ENCODE data around the gene NPPB. TPM values are rescaled to one million over a fixed set of nuclear protein-coding genes. Genes with fewer than 3 reads are reported as not detected.

NPPB gene
- not detected in 2 replicates for total RNA-seq

DNA sequence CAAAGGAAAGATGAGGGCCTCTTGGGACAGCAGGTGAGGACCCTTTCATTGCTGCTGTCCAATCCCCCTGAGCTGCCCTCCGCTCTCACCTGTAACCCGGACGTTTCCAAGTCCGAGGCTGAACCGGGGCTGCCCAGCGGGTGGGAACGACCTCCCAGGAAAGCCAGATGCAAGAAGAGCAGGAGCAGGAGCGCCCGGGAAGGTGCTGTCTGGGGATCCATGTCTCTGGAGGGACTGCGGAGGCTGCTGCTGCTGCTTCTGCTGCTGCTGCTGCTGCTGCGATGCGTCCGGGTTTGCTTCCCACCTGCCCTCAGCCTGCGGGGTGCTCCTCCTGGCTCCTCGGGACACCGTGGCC is at the start of gene NPPB:
Gene NPPB (minus strand): TSS at position 333 of the 355 bp plus-strand sequence. CDS start 112 bp downstream, at position 221.
- intact Hi-C loops (cut with micrococcal nuclease), result no loop called here

DNA sequence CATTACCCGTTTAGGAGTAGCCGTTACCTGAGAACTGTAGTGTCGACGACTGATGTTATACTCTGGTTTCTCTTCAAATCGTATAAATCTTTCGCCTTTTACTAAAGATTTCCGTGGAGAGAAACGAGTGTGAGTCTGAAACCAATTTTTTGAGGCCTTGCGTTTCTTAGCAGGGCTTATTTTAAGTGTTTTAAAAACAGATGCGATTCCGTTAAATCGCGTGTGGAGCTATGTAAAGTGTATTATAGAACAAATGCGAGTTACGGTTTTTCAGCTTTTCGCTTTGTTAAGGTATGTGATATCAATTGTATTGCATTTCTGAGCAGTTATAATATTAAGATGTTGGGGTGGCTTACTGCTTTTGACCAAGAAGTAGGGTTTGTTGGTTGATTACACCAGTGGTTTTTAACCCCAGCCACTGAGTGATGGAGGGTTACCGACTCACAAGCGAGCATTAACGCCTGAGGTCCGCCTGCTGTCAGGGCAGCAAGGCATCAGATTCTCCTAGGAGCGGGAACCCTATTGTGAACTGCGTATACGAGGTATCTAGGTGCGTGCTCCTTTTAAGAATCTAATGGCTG is 49.4 kb upstream of the NPPB start:
- intact Hi-C loops (cut with micrococcal nuclease), result loop anchor here (1.0 to 10.0 kb wide), 15 partner anchors 26 to 871 kb away; partner anchors contain the start of genes CLCN6, DHRS3, EXOSC10 and FBXO6

GRCh38 chr1:11907275-11908094 is 48.7 kb upstream of the NPPB start:
- intact Hi-C loops (cut with micrococcal nuclease), result loop anchor here (1.0 to 10.0 kb wide), 18 partner anchors 27 to 870 kb away; partner anchors contain the start of genes CLCN6, DHRS3, EXOSC10 and FBXO6

- intact Hi-C loops (cut with micrococcal nuclease), result loop anchor here (1.0 to 10.0 kb wide), 8 partner anchors 42 to 870 kb away; partner anchors contain the start of genes DHRS3, FBXO6 and SRM
These were observed 48.1 kb upstream of the NPPB start for GRCh38 chr1:11906870-11907269.

DNA sequence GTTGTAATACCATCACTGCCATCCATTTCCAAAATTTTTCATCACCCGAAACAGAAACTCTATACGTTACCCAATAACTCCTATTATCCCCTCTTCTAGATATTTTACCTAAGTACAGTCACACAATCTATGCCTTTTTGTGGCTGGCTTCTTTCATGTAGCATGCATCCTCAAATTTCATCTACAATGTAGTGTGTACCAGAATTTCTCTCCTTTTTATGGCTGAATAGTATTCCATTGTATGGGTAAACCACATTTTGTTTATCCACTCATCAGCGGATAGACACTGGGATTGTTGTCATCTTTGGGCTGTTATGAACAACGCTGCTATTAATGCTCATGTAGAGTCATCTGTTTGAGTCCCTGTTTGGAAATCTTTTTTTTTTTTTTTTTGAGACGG is 46.2 kb upstream of the NPPB start:
- intact Hi-C loops (cut with micrococcal nuclease), result loop anchor here (5.0 to 10.0 kb wide), 5 partner anchors 182 to 868 kb away; partner anchors contain the start of genes DHRS3 and FBXO6

- intact Hi-C loops (cut with micrococcal nuclease), result loop anchor here (10.0 kb wide), 2 partner anchors 531 to 711 kb away; partner anchors contain the start of gene DHRS3
These were observed 45.4 kb upstream of the NPPB start for GRCh38 chr1:11904156-11904555.

DNA sequence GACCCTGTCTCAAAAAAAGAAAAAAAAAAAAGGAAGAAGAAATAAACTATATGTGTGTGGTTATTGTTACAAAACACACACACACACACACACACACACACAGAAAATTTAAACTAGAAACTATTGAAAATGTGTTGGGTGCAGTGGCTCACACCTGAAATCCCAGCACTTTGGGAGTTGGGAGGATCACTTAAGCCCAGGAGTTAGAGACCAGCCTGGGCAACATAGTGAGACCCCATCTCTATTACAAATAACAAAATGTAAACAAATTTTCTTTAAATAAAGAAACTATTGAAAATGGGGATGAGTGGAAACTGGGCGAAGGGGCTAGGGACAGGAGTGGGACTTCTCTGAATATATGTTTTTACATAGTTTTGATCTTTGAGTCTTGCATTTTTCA is 44.5 kb upstream of the NPPB start:
- intact Hi-C loops (cut with micrococcal nuclease), result loop anchor here (10.0 kb wide), 2 partner anchors 532 to 712 kb away; partner anchors contain the start of gene DHRS3

DNA sequence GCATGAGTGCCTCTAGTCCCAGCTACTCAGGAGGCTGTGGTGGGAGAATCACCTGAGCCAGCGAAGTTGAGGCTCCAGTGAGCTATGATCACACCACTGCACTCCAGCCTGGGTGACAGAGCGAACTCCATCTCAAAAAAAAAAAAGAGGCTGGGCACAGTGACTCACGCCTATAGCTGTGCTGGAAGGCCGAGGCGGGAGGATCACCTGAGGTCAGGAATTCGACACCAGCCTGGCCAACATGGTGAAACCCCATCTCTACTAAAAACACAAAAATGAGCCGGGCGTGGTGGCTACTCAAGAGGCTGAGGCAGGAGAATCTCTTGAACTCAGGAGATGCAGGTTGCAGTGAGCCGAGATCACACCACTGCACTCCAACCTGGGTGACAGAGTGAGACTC is 42.7 kb upstream of the NPPB start:
- intact Hi-C loops (cut with micrococcal nuclease), result loop anchor here (10.0 kb wide), 2 partner anchors 533 to 713 kb away; partner anchors contain the start of gene DHRS3

DNA sequence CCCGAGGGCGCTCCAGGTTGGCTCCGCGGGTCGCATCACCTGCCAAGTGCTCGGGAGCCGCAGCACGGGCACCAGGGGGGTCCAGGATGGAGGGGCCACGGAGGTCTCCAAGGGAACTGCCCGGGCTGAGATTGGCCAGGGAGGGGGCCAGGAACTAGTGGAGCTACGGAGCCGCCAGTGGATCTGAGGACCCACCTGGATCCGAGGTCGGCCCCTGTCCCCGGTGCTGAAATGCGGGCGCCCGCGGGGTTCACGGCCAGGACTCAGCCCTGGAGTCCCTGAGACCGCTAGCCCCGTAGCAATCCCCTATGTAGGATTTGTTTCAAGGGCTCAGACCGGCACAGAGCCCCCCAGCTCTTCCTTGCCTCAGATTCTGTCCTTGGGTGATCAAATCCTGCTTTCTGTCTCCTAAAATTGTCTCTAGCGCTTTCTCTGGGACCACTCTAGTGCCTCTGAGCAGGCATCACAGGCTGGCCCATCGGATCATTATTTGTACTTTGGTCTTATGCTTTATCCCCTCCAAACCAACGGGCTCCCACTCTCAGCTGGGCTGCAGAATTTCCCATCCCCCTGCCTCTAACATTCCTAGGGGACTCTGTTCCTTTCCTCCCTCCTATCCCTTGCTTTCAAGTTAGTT is 40.2 kb upstream of the NPPB start:
- intact Hi-C loops (cut with micrococcal nuclease), result no loop called here

- intact Hi-C loops (cut with micrococcal nuclease), result no loop called here
These were observed 39.5 kb upstream of the NPPB start for GRCh38 chr1:11898086-11898785.

DNA sequence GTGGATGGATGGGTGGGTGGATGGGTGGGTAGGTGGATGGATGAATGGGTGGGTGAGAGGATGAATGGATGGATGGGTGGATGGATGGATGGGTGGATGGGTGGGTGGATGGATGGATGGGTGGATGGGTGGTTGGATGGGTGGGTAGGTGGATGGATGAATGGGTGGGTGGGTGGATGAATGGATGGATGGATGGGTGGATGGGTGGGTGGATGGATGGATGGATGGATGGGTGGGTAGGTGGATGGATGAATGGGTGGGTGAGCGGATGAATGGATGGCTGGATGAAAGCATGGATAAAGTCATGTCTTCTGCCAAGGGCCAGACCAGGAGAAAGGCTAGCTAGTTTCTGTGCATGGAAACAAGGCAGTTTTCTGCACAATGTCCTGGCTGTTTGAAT is 35.8 kb upstream of the NPPB start:
- intact Hi-C loops (cut with micrococcal nuclease), result loop anchor here (1.0 kb wide), 1 partner anchor 56 kb away; no protein-coding TSS in a partner anchor

DNA sequence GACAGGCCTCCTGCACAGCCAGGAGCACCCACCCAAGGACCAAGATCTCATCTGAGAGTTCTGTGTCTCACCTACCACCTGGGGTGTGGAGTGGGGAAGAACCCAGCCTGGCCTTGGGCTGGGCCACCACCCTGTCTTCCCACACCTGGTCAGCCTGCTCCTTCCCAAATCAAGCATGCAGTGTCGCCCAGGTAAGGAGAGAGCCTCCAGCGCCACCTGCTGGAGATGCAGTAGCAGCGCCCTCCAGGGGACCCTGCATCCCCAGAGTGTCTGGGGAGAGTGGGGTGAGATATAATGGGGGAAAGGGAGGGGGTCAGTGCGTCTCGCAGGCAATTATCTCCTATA is 35.1 kb upstream of the NPPB start:
- intact Hi-C loops (cut with micrococcal nuclease), result loop anchor here (1.0 kb wide), 2 partner anchors 56 to 857 kb away; no protein-coding TSS in a partner anchor

DNA sequence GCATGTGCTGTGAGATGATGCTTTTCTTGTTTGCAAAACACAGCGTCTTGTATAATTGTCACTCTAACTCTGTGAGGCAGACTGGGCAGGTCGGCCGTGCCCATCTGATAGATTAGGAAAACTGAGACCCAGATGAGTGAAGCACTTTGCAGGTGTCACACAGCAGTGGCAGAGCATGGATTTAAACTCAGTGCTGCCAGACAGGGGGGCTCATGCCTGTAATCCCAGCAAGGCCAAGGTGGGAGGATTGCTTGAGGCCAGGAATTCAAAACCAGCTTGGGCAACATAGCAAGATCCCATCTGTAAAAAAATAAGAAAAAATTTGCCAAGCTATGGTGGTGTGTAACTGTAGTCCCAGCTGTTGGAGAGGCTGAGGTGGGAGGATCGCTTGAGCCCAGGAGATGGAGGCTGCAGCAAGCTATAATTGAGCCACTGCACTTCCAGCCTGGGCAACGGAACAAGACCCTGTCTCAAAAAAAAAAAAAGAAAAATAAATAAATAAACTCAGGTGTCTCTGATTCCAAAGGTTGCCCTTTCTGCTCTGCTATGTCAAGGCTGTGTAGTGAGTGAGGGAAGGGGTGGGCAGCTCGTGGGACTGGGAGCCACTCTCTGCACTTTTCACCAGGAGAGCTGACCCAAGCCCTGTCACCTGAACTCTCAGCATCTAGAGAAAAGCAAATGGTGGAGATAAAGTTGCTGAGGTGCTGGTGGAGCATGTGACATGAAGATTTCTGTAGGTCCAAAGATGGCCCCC is 32.9 kb upstream of the NPPB start:
- intact Hi-C loops (cut with micrococcal nuclease), result no loop called here

GRCh38 chr1:11888877-11889208 is 30.1 kb upstream of the NPPB start:
- intact Hi-C loops (cut with micrococcal nuclease), result no loop called here

DNA sequence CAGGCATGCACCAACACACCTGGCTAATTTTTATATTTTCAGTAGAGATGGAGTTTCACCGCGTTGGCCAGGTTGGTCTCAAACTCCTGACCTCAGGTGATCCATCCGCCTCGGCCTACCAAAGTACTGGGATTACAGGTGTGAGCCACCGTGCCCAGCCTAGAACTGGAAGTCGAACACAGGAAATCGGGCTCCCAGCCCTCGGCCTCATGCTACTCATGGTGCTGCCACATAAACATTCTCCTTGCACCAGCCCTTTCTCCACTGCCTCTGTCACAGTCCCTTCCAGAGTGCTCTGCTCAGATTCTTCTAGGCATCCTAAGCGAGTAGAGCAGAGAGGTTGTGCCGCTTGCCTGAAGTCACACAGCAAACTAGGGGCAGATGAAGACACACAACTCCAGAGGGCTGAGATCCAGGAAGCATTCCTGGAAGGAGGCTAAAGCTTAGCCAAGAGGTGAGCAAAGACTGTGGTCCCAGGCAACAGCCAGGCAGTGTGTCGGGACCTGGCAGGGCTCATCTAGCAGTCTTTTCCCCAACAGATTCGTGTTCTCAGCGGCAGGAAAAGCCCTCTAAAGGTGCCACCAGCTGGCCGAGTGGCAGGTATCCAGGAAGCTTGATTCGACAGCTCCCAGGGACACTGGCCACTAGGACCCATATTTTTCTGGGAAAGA is 29.6 kb upstream of the NPPB start:
- intact Hi-C loops (cut with micrococcal nuclease), result no loop called here

DNA sequence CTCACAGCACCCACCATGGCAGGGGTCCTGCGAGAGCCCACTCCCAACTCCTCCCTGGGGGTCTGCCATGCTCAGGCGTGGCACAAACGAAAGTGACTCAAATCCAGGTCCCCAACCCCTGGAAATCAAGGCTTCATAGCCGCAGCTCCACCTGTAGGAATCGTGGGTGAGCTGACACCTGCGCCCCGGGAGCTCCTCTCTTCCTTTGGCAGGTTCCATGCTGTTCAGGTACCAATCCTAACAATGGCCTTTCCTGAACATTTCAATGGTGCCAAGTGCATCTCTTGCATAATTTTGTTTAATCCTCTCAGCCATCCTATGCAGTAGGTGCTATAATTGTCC is 28.9 kb upstream of the NPPB start:
- intact Hi-C loops (cut with micrococcal nuclease), result no loop called here

GRCh38 chr1:11886986-11887665 is 28.4 kb upstream of the NPPB start:
- intact Hi-C loops (cut with micrococcal nuclease), result no loop called here

DNA sequence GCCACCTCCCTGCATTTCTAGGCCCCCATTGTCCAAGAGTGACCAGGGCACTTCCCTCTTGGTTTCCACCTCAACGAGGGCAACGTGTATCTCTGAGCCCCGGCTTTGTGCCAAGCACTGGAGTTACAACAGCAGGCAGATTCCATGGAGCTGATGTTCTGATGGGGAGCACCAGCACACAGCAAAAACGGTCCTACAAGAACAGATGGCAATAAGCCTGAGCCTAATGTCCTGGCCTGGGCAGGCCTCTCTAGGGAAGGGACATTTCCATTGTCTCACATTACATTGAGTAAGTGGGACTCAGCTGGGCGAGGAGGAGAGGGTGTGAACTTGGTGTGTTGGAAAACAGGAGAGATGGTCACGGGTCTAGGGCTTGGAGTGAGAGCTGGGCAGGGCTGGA is 27.2 kb upstream of the NPPB start:
- intact Hi-C loops (cut with micrococcal nuclease), result no loop called here

DNA sequence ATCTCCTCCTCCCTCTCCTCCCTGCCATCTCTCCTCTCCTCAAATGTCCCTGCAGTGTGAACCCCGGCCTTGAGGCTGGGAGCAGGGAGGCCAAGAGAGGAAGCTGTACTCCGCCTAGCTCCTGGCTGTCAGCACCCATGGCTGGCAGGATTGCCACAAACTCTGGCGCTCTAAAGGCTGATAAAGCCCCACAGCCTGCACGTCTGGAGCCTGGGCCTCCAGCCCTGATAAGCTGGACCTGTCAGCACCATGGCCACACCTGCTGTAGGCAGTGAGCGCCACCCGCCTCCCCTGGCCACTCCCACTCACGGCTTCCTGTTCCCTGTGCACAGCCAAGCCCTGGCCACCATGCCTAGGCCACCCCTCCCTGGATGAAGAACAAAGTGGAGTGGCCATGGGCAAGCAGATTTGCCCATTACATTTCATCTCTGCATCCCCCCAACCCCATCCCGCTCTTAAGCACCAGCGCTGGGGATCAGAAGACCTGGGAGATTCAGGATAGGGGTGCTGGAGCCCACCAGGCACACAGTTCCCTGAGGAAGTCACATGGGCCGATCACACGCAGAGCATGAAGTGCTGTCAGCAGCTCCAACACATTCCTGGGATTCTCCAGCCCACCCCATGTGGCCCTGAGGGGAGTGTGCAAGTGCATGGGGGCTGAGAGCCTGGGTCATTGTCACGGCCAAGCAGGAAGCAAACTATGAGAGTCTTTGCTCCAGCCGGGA is 24.2 kb upstream of the NPPB start:
- intact Hi-C loops (cut with micrococcal nuclease), result no loop called here

Data from T-helper 1 cell treated with Interleukin-12 subunit alpha and Interleukin-12 subunit beta and Interleukin-4 antibody, amounts not matched to agents 30 ng/mL and 1 ng/mL, for 36 hours (primary cell).